ENCODE results near the gene PPP1R13L.
"Not testable (repeated sequence)": the region's sequence is repeated elsewhere in the genome, so short reads cannot be mapped to it uniquely, and the experiment has no call there.

DNA sequence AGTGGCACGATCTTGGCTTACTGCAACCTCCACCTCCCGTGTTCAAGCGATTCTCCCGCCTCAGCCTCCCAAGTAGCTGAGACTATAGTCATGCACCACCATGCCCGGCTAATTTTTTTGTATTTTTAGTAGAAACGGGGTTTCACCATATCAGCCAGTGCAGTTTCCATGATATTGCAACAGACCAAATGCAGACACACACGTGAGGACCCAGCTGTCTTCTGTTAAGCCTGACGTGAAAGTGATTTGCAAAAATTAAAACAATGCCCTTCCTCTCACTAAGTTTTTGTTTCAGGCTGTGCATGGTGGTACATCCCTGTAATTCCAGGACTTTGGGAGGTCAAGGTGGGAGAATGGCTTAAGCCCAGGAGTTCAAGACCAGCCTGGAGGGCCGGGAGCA, 26.1 kb upstream of the PPP1R13L start:
- TF ChIP-seq, protein P1, sequence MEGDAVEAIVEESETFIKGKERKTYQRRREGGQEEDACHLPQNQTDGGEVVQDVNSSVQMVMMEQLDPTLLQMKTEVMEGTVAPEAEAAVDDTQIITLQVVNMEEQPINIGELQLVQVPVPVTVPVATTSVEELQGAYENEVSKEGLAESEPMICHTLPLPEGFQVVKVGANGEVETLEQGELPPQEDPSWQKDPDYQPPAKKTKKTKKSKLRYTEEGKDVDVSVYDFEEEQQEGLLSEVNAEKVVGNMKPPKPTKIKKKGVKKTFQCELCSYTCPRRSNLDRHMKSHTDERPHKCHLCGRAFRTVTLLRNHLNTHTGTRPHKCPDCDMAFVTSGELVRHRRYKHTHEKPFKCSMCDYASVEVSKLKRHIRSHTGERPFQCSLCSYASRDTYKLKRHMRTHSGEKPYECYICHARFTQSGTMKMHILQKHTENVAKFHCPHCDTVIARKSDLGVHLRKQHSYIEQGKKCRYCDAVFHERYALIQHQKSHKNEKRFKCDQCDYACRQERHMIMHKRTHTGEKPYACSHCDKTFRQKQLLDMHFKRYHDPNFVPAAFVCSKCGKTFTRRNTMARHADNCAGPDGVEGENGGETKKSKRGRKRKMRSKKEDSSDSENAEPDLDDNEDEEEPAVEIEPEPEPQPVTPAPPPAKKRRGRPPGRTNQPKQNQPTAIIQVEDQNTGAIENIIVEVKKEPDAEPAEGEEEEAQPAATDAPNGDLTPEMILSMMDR (IDR thresholded peaks at IDR 0.05; ENCODE audit: low read depth, low read length) = not testable (repeated sequence)
- not testable (repeated sequence) for TF ChIP-seq EZH2phosphoT487 (IDR thresholded peaks at IDR 0.05; ENCODE audit: low read depth)
